ES-I3 (cell line): ENCODE measurements around the gene TMBIM6.

Source experiments
- H3K36me3 ChIP-seq: 2 replicates; pipeline ENCODE4 v1.6.1; 2013; ENCODE audit warnings: mild to moderate bottlenecking, low read length, control low read depth, moderate library complexity; ENCODE audit not compliant: insufficient read depth
- H3K4me1 ChIP-seq: 2 replicates; pipeline ENCODE4 v1.6.1; 2013; ENCODE audit warnings: mild to moderate bottlenecking, control low read depth, low read length; ENCODE audit not compliant: insufficient read depth
- H3K9ac ChIP-seq: 2 replicates; pipeline ENCODE4 v1.6.1; 2013; ENCODE audit warnings: low read depth, mild to moderate bottlenecking, low read length, moderate library complexity
- H3K9me3 ChIP-seq: 2 replicates; pipeline ENCODE4 v1.6.1; 2013; ENCODE audit warnings: mild to moderate bottlenecking, low read length, moderate library complexity; ENCODE audit not compliant: control insufficient read depth, insufficient read depth

Gene TMBIM6

DNA sequence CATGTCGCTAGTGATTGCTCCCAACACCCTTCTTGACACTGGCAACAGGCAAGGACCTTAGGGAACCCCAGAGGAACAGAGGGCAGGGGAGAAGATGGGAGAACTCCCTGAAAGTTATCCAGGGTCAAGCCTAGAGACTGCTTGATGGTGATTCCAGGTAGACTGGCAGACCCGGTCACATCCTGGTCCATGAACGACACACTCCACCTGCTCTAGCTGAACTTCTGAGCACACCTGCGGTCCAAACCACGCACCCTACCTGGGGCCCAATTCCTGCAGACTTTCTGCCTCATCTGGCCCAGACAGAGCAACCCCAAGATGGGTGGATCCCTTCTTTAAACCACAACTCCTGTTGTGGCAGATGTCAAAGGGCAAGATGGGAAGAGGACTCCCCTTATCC, 52.7 kb downstream of the TMBIM6 start:
- no peaks in the 10 kb centered on the region; the same call in 1 of the 2 replicates for H3K36me3 ChIP-seq
- H3K9me3 ChIP-seq = no peaks in the 10 kb centered on the region
- H3K4me1 ChIP-seq = 0 out of 2 replicates have a peak, but pooled peaks cover 3% of the 10 kb centered on the region
- no peak overlapping the region for H3K9ac ChIP-seq

DNA sequence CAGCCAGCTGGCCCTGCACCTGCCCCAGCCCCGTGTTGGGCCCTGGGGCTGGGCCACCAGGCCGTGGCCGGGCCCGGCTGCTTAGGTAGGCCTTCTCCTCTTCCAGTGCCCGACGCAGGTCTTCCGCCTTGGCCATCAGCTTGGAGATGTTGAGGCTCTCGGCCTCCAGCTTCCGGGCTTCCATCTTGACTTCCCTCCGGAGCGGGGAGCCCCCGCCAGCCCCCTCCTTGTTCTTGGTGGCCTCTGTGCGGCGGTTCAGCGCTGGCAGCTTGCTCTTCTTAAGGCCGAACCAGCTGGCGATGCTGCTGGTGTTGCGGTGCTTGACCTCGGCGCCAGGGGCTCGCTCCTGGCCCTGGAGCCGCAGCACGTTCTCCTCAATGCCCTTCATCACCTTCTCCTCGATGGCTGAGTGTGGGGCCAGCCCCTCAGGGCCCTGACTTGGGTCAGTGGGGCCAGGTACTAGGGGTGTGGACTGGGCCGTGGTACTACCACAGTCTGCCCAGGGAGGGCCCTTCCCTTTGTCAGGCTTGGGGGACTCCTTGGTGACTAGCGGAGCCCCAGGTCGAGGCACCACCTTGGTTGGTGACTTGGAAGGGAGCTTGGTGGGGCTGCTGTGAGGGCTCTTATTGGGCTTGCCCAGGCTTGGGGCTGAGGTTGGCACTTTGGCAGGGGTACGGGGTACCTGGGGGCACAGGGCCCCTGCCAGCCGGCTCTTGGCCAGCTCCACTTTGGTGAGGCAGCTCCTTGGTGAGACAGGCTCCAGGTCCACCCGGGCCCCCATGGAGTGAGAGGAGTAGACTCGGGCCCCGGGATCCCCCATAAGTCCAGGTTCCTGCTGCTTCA, 53.7 kb downstream of the TMBIM6 start:
- Histone ChIP-seq H3K9me3 (no peaks in the 10 kb centered on the region), H3K4me1 (0 out of 2 replicates have a peak, but pooled peaks cover 3% of the 10 kb centered on the region), H3K9ac (no peak overlapping the region), H3K36me3 (no peaks in the 10 kb centered on the region; the same call in 1 of the 2 replicates)

DNA sequence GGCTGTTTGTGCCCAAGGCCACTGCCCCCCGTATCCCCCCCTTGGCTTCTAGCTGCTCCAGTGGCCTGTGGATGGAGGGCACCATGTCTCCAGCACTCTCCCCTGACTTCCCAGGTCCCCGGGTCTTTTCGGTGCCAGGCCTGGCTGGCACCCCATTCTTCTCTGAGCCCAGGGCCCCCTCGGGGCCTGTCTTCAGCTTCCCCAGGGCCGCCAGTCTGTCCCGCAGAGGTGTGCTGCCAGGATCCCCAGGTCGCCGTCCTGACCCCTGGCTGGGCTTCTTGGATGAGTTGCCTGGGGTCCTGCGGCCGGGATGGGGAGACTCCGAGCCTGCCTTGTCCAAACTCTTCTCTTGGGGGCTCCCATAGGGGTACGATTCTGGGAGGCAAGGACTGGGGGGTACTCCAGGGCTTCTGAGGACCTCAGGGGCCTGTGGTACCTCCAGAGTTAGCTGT, 54.3 kb downstream of the TMBIM6 start:
- no peak overlapping the region for H3K9ac ChIP-seq
- no peaks in the 10 kb centered on the region; the same call in 1 of the 2 replicates for H3K36me3 ChIP-seq
- no peaks in the 10 kb centered on the region for H3K4me1 ChIP-seq
- H3K9me3 ChIP-seq = no peaks in the 10 kb centered on the region

DNA sequence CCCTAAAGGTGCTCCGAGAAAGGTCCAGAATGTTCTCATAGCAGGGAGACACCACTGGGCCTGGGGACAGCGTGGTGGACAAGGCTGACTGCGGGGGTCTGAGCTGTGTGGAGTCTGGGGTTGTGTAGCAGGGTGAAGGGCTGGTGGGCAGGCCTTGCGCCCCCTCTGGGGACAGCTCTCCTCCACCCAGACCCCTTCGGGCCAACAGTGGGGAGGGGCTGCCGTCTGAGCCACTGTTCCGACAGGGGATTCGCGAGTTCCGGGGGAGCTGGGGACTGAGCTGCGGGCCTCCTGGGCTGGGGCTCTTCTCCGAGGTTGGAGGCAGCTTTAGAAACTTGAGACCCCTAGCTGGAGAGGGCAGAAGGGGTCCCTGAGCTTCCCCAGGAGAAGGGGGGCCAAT, 54.8 kb downstream of the TMBIM6 start:
- no peaks in the 10 kb centered on the region for H3K4me1 ChIP-seq
- H3K9ac ChIP-seq = no peak overlapping the region
- H3K36me3 ChIP-seq = no peaks in the 10 kb centered on the region; the same call in 1 of the 2 replicates
- H3K9me3 ChIP-seq = no peaks in the 10 kb centered on the region

DNA sequence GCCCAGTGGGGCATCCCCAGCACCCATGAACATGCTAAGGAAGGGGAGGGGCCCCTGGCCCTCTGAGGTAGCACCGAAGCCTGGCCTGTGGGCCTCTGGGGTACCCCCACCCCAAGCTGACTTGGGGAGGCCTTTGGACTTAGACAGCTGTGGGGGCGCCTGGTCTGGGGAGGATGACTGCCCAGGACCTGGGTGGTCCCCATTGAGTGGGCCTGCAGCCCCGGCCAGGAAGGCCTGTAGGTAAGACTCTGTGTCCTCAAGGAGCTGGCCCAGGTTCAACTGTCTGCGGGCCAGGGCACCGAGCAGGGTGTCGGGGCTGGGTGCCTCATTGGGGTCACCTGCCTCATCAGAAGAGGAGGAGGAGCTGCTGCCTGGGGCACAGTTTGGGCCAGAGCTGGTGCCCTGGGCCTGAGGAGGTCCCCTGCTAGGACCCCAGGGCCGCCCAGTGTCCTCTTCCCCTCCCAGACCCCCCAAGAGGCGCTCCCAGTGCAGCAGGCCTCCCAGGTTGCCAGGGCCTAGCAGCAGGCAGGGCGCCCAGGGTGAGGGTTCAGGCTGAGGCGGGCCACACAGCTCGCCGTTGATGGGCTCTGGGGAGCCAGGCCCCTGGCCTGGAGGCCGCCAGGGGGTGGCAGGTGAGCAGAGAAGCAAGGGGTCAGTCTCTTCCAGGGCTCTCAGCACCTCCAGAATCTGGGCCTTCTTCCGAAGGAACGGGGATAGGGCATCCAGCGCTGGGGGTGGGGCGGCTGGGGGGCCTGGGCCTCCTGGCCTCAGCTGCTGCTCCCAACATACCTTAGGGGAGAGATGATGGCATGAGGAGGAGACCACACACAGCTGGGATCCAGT, 55.5 kb downstream of the TMBIM6 start:
- no peaks in the 10 kb centered on the region for H3K4me1 ChIP-seq
- no peaks in the 10 kb centered on the region; the same call in 1 of the 2 replicates for H3K36me3 ChIP-seq
- no peak overlapping the region for H3K9ac ChIP-seq
- no peaks in the 10 kb centered on the region for H3K9me3 ChIP-seq

DNA sequence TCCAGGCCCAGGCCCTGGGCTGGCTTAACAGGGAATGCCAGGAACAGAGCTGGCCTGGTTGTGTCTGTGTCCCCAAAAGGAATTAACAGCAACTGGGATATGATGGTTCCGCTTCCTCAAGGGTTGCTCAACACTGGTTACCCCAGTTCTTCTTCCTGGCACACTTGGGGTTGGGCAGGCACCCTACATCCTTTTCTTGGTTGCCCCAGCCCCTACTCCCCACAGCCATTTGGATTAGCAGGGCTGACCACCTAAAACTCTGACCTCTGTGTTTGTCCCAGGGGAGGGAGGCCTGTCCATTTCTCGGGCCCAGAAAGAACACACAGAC, 56.1 kb downstream of the TMBIM6 start:
- H3K36me3 ChIP-seq = no peaks in the 10 kb centered on the region; the same call in 1 of the 2 replicates
- no peak overlapping the region for H3K9ac ChIP-seq
- H3K4me1 ChIP-seq = no peaks in the 10 kb centered on the region
- H3K9me3 ChIP-seq = no peaks in the 10 kb centered on the region

DNA sequence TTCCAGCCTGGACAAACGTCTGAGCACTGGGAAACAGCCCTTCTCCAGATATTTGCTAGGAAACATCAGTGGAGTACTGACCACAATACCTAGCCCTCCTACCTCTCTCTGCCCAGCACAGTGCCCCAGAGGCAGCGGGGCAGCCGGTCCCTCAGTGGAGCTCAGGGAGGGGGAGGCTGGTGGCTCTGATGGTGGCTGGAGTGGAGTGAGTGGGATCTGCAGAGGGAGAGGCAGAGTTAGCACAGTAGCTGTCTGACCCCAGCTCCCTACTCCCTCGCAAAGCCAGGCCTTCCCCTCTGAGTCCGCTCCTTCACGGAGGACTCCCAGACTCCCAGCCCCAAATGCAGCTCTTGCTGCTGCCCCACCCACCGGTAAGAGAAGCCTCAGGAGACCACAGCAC, 56.9 kb downstream of the TMBIM6 start:
- Histone ChIP-seq H3K36me3 (peaks cover 2% of the 10 kb centered on the region; the same call in 1 of the 2 replicates), H3K9me3 (no peaks in the 10 kb centered on the region), H3K9ac (no peak overlapping the region), H3K4me1 (no peaks in the 10 kb centered on the region)

DNA sequence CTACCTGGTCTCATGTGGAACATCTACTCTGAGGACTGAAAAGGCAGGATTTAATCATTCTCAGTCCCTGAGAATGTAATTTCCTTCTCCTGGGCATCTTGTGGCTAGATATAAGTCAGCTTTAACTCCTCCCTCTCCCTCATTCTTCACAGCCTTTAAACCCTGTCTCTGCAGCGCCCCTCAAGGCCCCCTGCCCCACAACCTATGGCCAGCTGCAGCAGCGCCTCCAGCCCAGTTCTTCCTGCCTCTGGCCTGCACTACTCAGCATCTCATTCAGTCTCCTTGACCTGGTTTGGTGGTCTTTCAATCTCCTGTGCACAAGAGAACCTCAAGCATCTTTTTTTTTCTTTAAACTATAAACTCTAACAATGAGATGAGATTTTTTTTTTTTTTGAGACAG, 57.6 kb downstream of the TMBIM6 start:
- Histone ChIP-seq H3K9ac (no peak overlapping the region), H3K36me3 (peaks cover 7% of the 10 kb centered on the region; the same call in 1 of the 2 replicates), H3K9me3 (no peaks in the 10 kb centered on the region), H3K4me1 (no peaks in the 10 kb centered on the region)

DNA sequence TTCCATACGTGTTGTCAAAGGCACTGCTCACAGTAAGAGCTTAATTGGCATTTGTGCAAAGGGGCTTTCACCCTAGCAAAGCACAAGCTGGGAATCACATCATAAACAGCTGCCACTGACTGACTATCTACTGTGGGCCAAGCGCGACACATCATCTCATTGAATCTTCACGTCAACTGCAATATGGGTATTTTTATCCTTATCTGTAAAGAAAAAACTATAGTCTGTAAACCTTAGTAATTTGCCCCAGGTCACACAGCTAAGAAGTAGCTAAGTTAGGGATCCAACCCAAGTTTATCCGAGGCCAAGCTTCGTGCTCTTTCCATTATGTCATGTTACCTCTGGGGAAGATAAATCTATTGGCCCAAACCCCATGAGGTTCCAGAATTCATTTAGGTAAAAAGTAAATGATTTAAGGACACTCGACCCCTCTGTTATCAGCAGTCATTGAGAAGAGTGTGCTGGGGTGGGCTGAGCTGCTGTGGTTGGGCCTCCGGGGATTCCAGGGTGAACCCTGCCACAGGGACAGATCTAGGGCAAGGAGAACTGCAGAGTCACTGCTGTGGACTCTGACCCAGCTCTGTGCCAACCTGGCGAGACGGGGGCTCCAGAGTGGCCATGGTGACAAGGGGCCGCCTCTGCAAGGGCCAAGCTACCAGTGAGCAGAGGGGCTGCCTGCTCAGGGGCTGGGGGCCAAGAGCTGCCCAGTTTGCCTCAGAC, 59.2 kb downstream of the TMBIM6 start:
- Histone ChIP-seq H3K9ac (no peak overlapping the region), H3K4me1 (no peaks in the 10 kb centered on the region), H3K9me3 (no peaks in the 10 kb centered on the region), H3K36me3 (peaks cover 7% of the 10 kb centered on the region; the same call in 1 of the 2 replicates)

DNA sequence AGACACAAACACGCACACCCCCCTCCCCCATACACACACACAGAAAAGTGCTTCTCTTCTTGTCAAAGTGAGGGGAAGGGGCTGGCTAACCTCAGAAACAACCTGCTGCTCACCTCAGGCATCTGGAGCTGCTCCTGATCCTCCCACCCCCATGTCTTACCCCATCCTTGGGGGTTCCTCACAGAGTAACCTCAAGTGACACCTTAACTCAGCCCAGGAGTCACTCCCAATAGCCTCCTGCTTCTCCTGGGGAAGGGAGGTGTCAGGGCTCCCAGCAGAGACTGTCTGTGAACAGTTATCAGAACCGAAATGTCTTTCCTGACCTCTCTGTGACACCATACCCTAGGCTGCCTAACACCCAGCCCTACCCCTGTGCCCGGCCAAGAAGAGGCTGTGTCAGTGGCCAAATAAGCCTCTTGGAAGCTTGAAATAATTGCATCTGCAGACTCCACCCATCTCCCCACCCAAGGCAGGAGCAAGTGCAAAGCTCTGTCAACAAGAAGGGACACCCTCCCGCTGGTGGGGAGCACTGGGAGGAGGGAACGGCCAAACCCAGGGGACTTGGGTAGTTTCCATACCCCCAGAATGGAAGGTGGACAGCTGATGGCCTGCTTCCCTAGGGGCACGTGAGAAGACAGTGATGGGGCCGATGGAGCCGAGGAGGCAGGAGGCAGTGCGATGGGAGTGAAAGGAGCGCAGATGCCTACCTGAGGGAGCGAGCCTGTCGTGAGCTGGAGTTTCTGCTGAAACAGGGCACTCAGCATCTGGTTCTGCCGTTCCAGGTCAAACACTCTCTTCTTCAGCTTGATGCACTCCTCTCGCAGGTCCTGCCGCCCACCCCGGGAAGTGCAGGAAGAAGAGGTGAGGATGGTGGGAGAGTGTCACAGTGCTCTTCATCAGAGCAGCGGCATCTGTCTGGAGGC, 60.0 kb downstream of the TMBIM6 start:
- Histone ChIP-seq H3K9ac (no peak overlapping the region), H3K9me3 (no peaks in the 10 kb centered on the region), H3K4me1 (no peaks in the 10 kb centered on the region), H3K36me3 (peaks cover 7% of the 10 kb centered on the region; the same call in 1 of the 2 replicates)

DNA sequence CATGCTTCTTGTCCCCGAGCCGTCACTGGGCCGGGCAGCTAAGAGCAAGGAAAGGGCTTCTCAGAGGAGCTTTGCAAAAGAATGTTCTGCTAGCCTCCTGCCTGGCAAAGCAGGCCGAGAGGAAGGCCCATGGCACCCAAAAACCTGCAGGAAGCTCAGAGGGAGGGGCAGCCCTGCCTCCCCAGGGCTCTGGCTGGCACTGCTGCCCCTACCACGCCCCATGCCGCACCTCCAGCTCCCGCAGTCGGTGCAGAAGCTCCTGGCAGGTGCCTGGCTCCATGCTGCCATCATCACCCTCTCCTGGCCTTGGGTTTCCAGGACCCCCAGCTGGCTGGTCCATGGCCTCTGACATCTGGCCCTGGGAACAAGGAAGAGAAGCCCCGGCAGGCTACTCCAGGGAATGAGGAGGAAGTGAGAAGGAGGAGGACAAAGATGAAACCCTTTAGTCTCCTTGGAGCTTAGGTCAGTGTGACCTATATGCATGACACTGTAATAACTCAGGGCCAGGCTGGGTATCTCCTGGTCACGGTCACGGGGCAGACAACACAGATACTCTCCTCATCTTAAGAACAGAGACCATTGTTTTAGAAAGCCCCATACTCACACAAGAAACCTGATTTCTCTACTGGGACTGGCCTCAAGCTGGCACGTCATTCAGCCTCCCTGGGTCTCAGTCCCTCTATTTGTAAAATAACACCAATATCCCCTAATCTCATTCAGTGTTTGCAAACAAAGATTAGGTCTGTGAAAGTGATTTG, 62.5 kb downstream of the TMBIM6 start:
- peaks cover 13% of the 10 kb centered on the region for H3K4me1 ChIP-seq
- no peaks in the 10 kb centered on the region for H3K9me3 ChIP-seq
- peaks cover 7% of the 10 kb centered on the region; the same call in 1 of the 2 replicates for H3K36me3 ChIP-seq
- no peak overlapping the region for H3K9ac ChIP-seq

DNA sequence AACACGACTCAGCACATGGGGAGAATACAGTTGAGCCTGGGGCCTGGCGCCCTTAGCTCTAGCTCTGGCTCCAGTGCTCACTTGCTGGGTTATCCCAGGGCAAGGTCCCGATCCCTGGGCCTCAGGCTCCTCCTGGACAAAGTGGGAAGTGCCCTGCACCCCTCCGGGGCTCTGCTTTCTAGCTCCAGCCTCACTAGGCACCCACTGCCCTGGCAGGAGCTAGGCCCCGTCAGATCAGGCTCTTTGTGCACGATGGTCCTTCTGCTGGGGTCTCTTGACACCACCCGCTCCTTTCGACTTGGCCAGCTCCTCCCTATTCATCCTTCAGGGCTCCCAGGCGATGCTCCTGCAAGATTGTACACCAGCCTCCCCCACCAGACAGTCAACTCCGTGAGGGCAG, 63.5 kb downstream of the TMBIM6 start:
- Histone ChIP-seq H3K9me3 (no peaks in the 10 kb centered on the region), H3K36me3 (peaks cover 7% of the 10 kb centered on the region; the same call in 1 of the 2 replicates), H3K4me1 (peaks cover 23% of the 10 kb centered on the region), H3K9ac (no peak overlapping the region)

DNA sequence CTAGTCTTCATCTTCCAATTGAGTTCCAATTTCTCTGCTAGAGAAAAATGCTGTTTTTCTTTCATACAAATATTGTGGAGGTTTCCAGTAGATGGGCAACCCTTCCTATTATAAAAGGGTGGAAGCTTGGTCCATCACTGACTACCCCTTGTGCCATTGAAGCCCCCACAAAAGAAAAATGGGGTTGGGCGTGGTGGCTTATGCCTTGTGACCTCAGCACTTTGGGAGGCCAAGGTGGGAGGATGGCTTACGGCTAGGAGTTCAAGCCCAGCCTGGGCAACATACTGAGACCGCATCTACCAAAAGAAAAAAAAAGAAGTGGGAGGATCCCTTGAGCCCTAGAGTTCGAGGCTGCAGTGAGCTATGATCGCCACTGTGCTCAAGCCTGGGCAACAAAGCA, 64.1 kb downstream of the TMBIM6 start:
- H3K36me3 ChIP-seq = peaks cover 7% of the 10 kb centered on the region; the same call in 1 of the 2 replicates
- H3K9me3 ChIP-seq = no peaks in the 10 kb centered on the region
- no peak overlapping the region for H3K9ac ChIP-seq
- peaks cover 27% of the 10 kb centered on the region for H3K4me1 ChIP-seq
